ENCODE results near the gene COL4A3. TPM values are rescaled to one million over a fixed set of nuclear protein-coding genes. Genes with fewer than 3 reads are reported as not detected.

The COL4A3 gene
- polyA plus RNA-seq, 3 donors, result 0.03 TPM; not detected in 2

DNA sequence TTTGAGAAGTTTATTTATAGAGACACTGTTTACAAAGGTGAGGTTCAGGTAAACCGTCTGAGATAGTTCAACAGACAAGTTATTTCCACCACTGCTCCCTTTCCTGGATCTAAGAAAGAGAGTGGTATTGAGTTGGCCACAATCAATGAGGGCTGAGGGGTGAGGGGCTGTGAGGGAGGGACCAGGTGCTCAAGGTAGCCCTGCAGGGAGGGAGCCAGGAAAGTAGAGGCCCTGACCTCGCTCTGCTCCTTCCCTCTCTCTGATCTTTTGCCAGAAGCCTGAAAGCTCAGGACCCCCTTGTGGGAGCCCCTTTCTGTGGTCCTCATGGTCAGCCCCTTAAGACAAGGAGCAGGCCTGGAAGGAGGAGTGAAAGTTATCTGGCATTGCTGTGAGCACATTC is 29.8 kb downstream of the COL4A3 start:
- H3K27ac Mint-ChIP-seq, result no peak overlapping the region
- H4K20me1 ChIP-seq (ENCODE audit: insufficient read depth, low read length), result no peaks in the 10 kb centered on the region
- no peaks in the 10 kb centered on the region for H3K27me3 ChIP-seq (ENCODE audit: control insufficient read depth in 2 of 2, insufficient read depth in 2 of 2, low read length in 2 of 2)
- H3K9me3 ChIP-seq (replicated peaks in 1 of 2; ENCODE audit: control insufficient read depth in 1 of 2, insufficient read depth in 1 of 2, low read length in 2 of 2), result no peaks in the 10 kb centered on the region
- no peak overlapping the region for H3K4me3 Mint-ChIP-seq
- no peak overlapping the region for H3K9ac ChIP-seq (ENCODE audit: insufficient read depth, low read length, poor library complexity, severe bottlenecking)
- no peak overlapping the region for H3K4me3 ChIP-seq (replicated peaks in 1 of 3; ENCODE audit: low read depth in 2 of 3, low read length in 3 of 3)
- TF ChIP-seq, protein P1, sequence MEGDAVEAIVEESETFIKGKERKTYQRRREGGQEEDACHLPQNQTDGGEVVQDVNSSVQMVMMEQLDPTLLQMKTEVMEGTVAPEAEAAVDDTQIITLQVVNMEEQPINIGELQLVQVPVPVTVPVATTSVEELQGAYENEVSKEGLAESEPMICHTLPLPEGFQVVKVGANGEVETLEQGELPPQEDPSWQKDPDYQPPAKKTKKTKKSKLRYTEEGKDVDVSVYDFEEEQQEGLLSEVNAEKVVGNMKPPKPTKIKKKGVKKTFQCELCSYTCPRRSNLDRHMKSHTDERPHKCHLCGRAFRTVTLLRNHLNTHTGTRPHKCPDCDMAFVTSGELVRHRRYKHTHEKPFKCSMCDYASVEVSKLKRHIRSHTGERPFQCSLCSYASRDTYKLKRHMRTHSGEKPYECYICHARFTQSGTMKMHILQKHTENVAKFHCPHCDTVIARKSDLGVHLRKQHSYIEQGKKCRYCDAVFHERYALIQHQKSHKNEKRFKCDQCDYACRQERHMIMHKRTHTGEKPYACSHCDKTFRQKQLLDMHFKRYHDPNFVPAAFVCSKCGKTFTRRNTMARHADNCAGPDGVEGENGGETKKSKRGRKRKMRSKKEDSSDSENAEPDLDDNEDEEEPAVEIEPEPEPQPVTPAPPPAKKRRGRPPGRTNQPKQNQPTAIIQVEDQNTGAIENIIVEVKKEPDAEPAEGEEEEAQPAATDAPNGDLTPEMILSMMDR (IDR thresholded peaks at IDR 0.05), result no peak
- no peaks in the 10 kb centered on the region for H3K36me3 ChIP-seq (replicated peaks in 1 of 2; ENCODE audit: control insufficient read depth in 1 of 2, insufficient read depth in 2 of 2, low read length in 2 of 2)
- H3K4me1 Mint-ChIP-seq, result no peaks in the 10 kb centered on the region
- no peak overlapping the region for H3K27ac ChIP-seq (ENCODE audit: low read depth in 1 of 2, low read length in 2 of 2)
- no peaks in the 10 kb centered on the region for H3K27me3 Mint-ChIP-seq (ENCODE audit: low read depth in 3 of 3)
- intact Hi-C loops (cut with micrococcal nuclease), result no loop called here
- 63% methylated on average over 1 of the region's 2 CpGs for WGBS (ENCODE audit: insufficient coverage)
- H3K4me1 ChIP-seq (ENCODE audit: control insufficient read depth in 1 of 2, insufficient read depth in 2 of 2, low read length in 2 of 2), result no peaks in the 10 kb centered on the region
- H3K9me3 Mint-ChIP-seq, result peaks cover 0 to 10% (median 2%) of the 10 kb centered on the region in 7 donors
- H2AFZ ChIP-seq (ENCODE audit: insufficient read depth, low read depth, low read length, poor library complexity, severe bottlenecking), result no peak overlapping the region
- DNase-seq, result no peak
- no peaks in the 10 kb centered on the region for H3K79me2 ChIP-seq (ENCODE audit: insufficient read depth, low read length)
- H3K4me2 ChIP-seq (replicated peaks; ENCODE audit: extremely low read depth, low read length, poor library complexity, severe bottlenecking), result no peak overlapping the region
- no peaks in the 10 kb centered on the region for H3K36me3 Mint-ChIP-seq

DNA sequence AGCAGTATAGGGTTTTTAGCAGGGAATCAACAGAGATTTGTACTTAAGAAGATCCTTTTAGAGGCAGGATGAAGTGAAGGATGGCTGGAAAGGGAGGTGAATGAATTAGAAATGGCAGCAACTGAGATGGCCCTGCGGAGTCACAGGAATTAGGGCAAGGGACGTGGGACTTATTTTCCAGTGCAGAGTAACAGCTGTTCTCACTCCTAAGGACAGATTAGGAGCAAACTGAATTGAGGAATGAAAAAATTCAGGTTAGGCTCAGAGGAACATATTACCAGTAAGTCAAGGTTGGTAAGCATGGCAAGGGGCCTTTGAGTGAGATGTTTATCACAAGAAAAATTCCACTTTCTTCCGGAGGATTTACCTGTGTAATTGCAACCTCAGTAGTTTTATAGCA is 34.4 kb downstream of the COL4A3 start:
- intact Hi-C loops (cut with micrococcal nuclease), result no loop called here

More for the DNA sequence above, 34.4 kb downstream of the COL4A3 start:
- WGBS (ENCODE audit: insufficient coverage), result 80% methylated on average over 1 of the region's 3 CpGs
- DNase-seq, result no peak
- Histone ChIP-seq H3K27me3 (ENCODE audit: control insufficient read depth in 2 of 2, insufficient read depth in 2 of 2, low read length in 2 of 2) (no peaks in the 10 kb centered on the region), H3K4me3 (replicated peaks in 1 of 3; ENCODE audit: low read depth in 2 of 3, low read length in 3 of 3) (no peak overlapping the region), H4K20me1 (ENCODE audit: insufficient read depth, low read length) (no peaks in the 10 kb centered on the region), H3K9ac (ENCODE audit: insufficient read depth, low read length, poor library complexity, severe bottlenecking) (no peak overlapping the region), H2AFZ (ENCODE audit: insufficient read depth, low read depth, low read length, poor library complexity, severe bottlenecking) (no peak overlapping the region), H3K79me2 (ENCODE audit: insufficient read depth, low read length) (no peaks in the 10 kb centered on the region), H3K4me1 (ENCODE audit: control insufficient read depth in 1 of 2, insufficient read depth in 2 of 2, low read length in 2 of 2) (no peaks in the 10 kb centered on the region), H3K36me3 (replicated peaks in 1 of 2; ENCODE audit: control insufficient read depth in 1 of 2, insufficient read depth in 2 of 2, low read length in 2 of 2) (no peaks in the 10 kb centered on the region), H3K9me3 (replicated peaks in 1 of 2; ENCODE audit: control insufficient read depth in 1 of 2, insufficient read depth in 1 of 2, low read length in 2 of 2) (no peaks in the 10 kb centered on the region), H3K27ac (ENCODE audit: low read depth in 1 of 2, low read length in 2 of 2) (no peak overlapping the region), H3K4me2 (replicated peaks; ENCODE audit: extremely low read depth, low read length, poor library complexity, severe bottlenecking) (no peak overlapping the region)
- no peak overlapping the region for H3K4me3 Mint-ChIP-seq
- H3K27ac Mint-ChIP-seq, result no peak overlapping the region
- peaks cover 0 to 3% (median 0%) of the 10 kb centered on the region in 3 donors for H3K27me3 Mint-ChIP-seq (ENCODE audit: low read depth in 3 of 3)
- H3K36me3 Mint-ChIP-seq, result no peaks in the 10 kb centered on the region
- TF ChIP-seq, protein P1 (IDR thresholded peaks at IDR 0.05), result no peak
- peaks cover 0 to 13% (median 2%) of the 10 kb centered on the region in 7 donors for H3K9me3 Mint-ChIP-seq
- no peaks in the 10 kb centered on the region for H3K4me1 Mint-ChIP-seq
